ENCODE data around the gene TOP1.

TOP1 gene

DNA sequence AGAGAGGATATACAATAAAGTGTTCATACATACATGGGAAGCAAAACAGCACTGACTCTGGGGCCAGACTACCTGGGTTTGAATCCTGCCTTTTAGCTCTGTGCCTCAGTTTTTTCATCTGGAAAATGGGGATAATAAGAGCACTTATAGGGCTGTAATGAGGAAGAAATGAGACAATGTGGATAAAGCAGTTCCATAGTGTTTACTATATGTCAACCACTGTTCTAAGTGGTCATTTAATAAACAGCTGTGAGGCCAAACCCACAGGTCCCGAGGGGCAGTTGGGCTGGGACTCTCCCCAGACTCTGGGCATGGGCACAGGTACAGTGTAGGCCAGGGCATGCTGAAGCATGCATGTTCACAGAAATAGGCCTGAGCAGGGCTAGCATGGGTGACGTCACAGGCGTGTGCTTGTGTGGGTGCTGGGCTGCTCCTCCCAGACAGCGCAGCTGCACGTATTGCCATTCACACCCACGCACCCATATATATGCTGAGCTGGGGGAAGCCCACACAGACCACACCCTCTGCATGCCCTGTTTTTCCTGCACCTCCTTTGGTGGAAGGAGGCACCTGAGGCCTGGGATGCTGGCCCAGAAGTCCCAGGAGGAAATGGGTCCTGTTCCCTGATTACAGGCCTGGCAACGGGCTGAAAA is 105.2 kb downstream of the TOP1 start:
- DNase-seq, result peak; percentile 56

- no peak for DNase-seq
These were observed 106.0 kb downstream of the TOP1 start for GRCh38 chr20:41134362-41135186.

- DNase-seq, result peak; percentile 76
These were observed 106.7 kb downstream of the TOP1 start for GRCh38 chr20:41135187-41135887.

DNA sequence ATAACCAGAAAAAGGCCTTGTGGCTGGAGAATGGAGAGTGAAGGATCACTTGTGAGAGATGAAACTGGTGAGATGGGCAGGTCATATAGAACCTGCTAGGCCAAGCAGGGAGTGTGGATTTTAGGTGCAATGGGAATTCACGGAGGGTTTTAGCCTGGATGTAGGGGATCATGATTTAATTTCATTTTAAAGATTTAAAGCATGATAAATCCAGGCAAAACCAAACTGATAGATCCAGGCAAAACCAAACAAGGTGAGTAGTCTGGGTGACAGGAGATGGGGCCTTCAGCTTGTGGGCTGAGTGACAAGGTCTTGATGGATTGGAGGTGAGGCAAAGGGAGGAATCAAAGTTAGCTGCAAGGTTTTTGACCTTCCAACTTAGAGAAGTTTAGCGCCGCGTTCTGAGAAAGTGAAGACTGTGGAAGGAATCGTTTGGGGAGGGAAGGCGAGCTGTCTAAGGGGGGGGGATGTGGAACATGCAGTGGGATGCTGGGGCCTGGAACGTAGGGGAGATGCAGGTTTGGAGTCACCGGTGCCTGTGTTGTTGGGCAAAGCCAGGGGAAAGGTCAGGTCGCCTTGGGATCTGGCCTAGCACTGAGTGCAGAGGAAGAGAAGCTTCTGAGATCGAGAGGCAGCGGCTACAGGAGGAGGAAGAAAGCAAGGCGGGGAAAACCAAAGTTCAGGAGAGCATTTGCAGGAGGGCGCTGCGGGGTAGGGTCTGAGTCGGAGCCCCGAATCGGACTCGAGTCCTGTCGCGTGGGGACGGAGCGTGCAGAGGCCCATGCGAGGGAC is 107.5 kb downstream of the TOP1 start:
- DNase-seq, result no peak

DNA sequence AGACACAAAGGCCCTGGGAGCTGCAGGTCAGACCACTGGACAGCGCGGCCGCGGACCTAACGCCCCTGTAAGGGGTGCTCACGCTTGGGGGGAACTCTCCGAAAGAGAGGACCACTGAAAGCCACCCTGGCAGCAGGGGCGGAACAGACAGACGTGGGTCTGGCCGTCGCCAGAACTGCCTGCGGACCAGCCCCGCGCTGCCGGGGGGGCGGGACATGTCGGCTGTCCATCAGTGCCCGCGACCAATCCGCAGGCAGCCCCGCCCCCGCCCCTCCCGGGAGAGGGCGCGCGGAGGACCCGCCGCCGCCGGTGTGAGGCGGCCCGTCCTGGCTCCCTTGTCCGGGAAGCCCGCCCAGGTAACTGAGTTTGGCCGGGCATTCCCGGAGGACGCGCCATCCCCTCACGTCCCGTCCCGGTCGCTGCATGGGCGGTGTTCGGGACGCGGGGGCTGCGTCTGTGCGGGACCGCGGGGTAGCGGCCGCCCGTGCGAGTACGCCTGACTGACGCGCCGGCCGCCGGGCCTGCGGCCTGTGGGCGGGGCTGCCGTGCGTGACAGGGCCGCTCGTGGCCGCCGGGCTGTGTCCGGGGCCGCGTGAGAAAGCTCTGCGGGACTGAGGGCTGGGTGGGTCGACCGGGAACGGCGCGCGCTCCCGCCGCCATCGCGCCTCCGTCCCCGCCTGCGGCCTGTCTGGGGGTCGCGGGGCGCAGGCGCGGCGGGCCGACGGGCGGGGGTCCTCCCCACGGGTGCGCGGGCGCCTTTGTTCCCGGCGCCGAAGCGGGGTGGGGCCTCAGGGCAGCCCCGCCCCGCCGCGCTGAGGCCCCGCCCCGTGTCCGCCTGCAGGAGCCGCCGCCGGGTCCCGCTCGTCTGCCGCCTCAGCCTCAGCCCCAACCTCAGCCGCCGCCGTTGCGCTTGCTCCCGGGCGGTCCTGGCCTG is 108.3 kb downstream of the TOP1 start, which contains the start of gene PLCG1:
TSS of gene PLCG1 (plus strand) at position 864 of the 934 bp plus-strand sequence. CDS start 99 bp downstream, outside the sequence.
- DNase-seq, result peak; percentile 84

DNA sequence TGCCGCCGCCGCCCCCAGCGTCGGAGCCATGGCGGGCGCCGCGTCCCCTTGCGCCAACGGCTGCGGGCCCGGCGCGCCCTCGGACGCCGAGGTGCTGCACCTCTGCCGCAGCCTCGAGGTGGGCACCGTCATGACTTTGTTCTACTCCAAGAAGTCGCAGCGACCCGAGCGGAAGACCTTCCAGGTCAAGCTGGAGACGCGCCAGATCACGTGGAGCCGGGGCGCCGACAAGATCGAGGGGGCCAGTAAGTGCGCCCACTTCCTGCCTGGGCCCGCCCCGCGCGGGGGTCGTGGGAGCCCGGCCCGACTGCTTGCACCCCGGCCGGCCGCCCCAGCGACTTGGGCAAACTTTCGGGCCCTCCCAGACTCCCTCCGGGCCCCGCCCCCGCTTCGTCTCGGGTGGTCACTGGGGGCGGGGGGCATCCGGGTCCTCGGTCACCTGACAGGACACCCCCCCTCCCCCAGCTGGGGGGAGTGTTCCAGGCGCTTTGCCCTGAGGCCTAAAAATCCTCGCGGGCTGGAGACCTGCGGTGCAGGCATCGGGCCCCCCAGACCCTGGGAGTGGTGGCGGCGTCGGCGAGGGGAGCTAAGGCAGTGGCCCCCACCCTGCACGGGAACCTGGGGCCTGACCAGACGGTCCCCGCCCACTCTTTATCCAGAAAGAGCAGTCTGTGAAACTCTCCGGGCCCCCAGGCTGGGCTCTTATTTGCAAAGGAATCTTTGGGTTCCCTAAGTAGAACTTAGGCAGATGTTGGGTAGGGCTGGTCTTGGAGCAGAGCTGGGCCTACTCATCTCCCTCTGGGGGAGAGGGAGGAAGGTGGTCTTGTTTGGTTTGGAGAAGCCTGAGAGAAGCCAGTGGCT is 109.2 kb downstream of the TOP1 start:
- DNase-seq, result peak; percentile 66

GRCh38 chr20:41138475-41139226 is 110.0 kb downstream of the TOP1 start:
- peak; percentile 46 for DNase-seq

- DNase-seq, result no peak
These were observed 110.8 kb downstream of the TOP1 start for GRCh38 chr20:41139227-41140093.

- DNase-seq, result no peak
These were observed 111.9 kb downstream of the TOP1 start for GRCh38 chr20:41140226-41141133.

DNA sequence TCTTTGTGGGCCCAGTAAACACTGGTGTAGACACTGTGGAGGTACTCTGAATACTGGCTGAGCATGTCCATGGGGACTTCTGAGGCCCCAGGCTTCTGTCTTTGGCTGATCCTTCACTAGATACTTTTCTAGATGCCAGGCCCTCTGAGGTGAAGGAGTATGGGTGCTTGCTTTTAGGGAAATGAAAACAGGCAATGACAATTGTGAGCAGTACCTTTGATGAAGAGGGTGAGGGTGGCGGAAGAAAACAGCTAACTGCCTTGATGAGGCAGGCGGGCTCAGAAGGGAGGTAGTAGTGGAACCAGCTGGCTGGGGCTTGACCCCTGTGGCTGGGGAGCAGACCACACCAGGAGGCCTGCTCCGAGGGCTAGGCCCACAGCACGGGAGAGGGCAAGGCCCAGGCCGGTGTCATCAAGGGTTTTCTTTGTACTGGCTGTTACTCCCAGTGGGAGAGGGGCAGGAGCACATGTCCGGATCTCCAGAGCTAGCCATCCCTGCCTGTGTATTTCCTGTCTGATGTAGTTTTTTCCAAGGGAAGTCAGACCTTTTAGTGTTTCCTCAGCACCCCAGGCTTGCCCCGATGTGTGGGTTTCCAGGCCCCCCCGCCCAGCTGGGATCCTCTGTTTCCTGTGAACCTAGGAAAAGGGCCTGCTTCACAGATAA is 112.7 kb downstream of the TOP1 start:
- DNase-seq, result no peak

- DNase-seq, result no peak
These were observed 113.6 kb downstream of the TOP1 start for GRCh38 chr20:41142245-41142644.

- DNase-seq, result peak; percentile 60
These were observed 114.3 kb downstream of the TOP1 start for GRCh38 chr20:41142919-41143318.

DNA sequence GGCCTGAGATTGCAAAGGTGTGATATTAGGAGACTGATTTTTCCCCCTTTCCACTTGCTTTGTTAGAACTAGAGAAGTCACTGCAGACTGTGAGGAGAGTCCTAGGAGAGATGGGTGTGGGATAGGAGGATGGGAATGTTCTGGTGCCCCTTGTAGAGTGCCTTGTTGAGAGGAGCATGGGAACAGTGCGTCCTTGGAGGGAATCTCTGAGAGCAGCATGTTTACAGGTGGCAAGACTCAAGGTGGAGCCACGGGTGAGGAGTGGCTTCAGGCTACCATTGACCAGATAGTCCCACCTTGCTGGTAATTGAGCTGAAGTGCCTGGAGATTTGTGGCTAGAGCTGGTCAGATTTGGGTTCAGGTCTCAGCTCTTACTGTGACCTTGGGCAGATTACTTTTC is 114.7 kb downstream of the TOP1 start:
- no peak for DNase-seq

- DNase-seq, result no peak
These were observed 116.7 kb downstream of the TOP1 start for GRCh38 chr20:41145317-41145716.

DNA sequence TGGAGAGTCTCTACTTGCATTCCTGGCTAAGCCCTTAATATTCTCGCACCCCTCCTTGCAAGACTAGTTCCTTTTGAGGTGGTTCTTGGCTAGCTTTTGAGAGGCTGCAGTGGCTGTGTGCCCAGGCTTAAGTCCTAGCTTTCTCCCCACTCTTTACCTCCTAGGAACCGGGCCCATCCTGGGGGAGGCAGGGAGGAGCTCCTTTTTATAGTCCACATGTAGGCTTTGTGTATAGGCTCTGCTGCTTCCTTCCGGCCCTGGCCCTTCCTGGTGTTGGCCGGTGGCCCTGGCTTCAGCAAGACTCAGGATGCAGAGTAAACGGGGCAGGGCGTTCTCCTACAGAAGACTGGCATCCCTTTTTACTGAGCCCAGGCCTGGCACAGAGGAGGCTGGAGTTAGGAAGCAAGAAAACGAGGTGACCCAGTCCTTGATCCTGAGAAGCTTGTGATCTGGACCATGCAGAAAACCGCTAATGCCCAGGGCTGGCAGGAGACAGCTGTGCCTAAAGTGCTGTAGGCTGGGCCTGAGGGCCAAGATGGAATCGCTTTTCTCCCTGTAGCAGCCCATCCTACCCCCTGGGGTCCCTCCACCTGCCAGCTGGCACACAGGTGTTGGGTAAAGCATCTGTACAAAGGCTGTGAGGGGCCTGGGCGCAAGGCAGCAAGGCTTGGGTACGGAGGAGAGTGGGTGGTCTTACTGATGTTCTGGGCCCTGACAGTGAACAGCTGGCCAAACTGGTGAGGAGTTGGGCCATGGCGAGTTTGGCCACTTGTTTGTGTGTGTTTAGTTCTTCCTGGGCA is 117.4 kb downstream of the TOP1 start:
- DNase-seq, result no peak

- no peak for DNase-seq
These were observed 119.2 kb downstream of the TOP1 start for GRCh38 chr20:41147767-41148191.

Data from CD4-positive, alpha-beta T cell treated with Interleukin-10 for 1 hour (primary cell).